Uterus (tissue), 4 donors: Measurements from ENCODE around the gene GOLGA3. TPM values are rescaled to one million over a fixed set of nuclear protein-coding genes. Genes with fewer than 3 reads are reported as not detected.
"Not testable (repeated sequence)": the region's sequence is repeated elsewhere in the genome, so short reads cannot be mapped to it uniquely, and the experiment has no call there.

Experiments
- DNase-seq, 2 donors: peaks; one replicate each; pipeline ENCODE4 v3.0.0-alpha.2; 2019 to 2020
- H3K27ac ChIP-seq, 2 donors: fragments of 200-600 bp; sonication (generic); 1 replicate in 1 of 2; 2 replicates in 1 of 2; pipeline ENCODE4 v1.5.1; 2016 to 2018
- H3K27me3 ChIP-seq, 2 donors: fragments of 200-600 bp; sonication (generic); one replicate each; pipeline ENCODE4 v1.5.1; 2018 to 2019; ENCODE audit warnings: control low read depth in 1 of 2
- H3K36me3 ChIP-seq, 2 donors: fragments of 200-600 bp; sonication (generic); one replicate each; pipeline ENCODE4 v1.5.1; 2019; ENCODE audit warnings: control low read depth in 1 of 2
- H3K4me1 ChIP-seq, 2 donors: fragments of 200-600 bp; sonication (generic); one replicate each; pipeline ENCODE4 v1.5.1; 2018 to 2019; ENCODE audit warnings: control low read depth in 1 of 2
- H3K4me3 ChIP-seq, 2 donors: fragments of 200-600 bp; sonication (generic); 1 replicate in 1 of 2; 2 replicates in 1 of 2; pipeline ENCODE4 v1.5.1; 2018 to 2019; ENCODE audit warnings: mild to moderate bottlenecking in 1 of 2
- H3K9me3 ChIP-seq, 2 donors: fragments of 200-600 bp; sonication (generic); one replicate each; pipeline ENCODE4 v1.5.1; 2019; ENCODE audit warnings: control low read depth in 1 of 2
- POLR2A ChIP-seq, 2 donors: fragments of 450-650 bp; IDR thresholded peaks; one replicate each; pipeline ENCODE4 v1.6.1; 2016; ENCODE audit warnings: antibody characterized with exemption in 2 of 2, mild to moderate bottlenecking in 1 of 2, moderate library complexity in 1 of 2
- intact Hi-C: fragments of 100-400 bp; cut with DNase I; formaldehyde crosslinking; loops from one replicate; pipeline ENCODE4 v1.15.1; 2023; ENCODE audit warnings: low total_unique reads
- total RNA-seq, 4 donors: library from RNA; depleted of rRNA in 3 of 4; stranded (reverse); fragments of >200 nt in 3 of 4; gene quantifications; one replicate each; pipeline versions ENCODE4 v1.1.0 to v1.2.4, GENCODE V29; 2014 to 2023
- TF ChIP-seq, protein P1 (sequence below), 4 experiments: fragments of 200-600 bp in 2 of 4; fragments of 450-650 bp in 2 of 4; sonication (generic) in 2 of 4; IDR thresholded peaks; one replicate each; pipeline ENCODE4 v1.5.1; 2016 to 2019; ENCODE audit warnings: antibody characterized with exemption in 4 of 4, mild to moderate bottlenecking in 2 of 4, moderate library complexity in 1 of 4
- donor health status: DM: yes; HTN: yes; CAD: no.

Gene GOLGA3
- total RNA-seq, 4 donors from 2014 or later, result 46.2 to 138 (median 90.1) TPM

DNA sequence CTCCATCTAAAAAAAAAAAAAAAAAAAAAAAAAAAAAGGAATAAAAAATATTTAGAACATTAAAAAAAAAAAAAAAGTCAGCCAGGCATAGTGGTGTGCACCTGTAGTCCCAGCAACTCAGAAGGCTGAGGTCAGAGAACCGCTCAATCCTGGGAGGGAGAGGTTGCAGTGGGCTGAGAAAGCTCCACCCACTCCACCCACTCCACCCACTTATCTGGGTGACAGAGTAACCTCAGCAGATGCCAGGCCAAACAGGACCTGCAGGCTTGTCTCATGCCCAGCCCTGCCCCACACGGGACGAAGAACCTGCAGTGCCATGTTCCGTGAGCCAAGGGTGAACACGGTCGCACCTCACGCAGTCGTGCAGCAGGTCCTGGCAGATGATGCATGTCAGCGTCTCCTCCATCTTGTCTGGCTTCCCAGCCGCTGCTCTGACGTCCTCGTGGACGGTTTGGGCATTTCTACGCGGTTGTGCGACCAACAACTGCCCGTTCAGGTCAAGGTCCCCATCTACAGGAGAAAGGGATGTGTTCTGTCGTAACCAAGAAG lies 30.1 kb upstream of the GOLGA3 start:
- Histone ChIP-seq H3K9me3 (no peaks in the 10 kb centered on the region), H3K4me1 (no peaks in the 10 kb centered on the region), H3K27me3 (no peaks in the 10 kb centered on the region), H3K36me3 (no peaks in the 10 kb centered on the region), H3K27ac (no peak overlapping the region), H3K4me3 (no peak overlapping the region)
- intact Hi-C loops, result no loop called here
- TF ChIP-seq, protein P1, sequence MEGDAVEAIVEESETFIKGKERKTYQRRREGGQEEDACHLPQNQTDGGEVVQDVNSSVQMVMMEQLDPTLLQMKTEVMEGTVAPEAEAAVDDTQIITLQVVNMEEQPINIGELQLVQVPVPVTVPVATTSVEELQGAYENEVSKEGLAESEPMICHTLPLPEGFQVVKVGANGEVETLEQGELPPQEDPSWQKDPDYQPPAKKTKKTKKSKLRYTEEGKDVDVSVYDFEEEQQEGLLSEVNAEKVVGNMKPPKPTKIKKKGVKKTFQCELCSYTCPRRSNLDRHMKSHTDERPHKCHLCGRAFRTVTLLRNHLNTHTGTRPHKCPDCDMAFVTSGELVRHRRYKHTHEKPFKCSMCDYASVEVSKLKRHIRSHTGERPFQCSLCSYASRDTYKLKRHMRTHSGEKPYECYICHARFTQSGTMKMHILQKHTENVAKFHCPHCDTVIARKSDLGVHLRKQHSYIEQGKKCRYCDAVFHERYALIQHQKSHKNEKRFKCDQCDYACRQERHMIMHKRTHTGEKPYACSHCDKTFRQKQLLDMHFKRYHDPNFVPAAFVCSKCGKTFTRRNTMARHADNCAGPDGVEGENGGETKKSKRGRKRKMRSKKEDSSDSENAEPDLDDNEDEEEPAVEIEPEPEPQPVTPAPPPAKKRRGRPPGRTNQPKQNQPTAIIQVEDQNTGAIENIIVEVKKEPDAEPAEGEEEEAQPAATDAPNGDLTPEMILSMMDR (IDR thresholded peaks at IDR 0.05), result no peak
- no peak for TF ChIP-seq POLR2A (IDR thresholded peaks at IDR 0.05)
- no peak for DNase-seq

DNA sequence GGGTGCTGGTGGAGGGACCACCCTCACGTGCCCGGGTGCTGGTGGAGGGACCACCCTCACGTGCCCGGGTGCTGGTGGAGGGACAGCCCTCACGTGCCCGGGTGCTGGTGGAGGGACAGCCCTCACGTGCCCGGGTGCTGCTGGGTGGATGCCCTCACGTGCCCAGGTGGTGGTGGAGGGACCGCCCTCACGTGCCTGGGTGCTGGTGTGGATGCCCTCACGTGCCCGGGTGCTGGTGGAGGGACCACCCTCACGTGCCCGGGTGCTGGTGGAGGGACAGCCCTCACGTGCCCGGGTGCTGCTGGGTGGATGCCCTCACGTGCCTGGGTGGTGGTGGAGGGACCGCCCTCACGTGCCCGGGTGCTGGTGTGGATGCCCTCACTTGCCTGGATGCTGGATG lies 28.4 kb upstream of the GOLGA3 start:
- H3K36me3 ChIP-seq, intact Hi-C loops, DNase-seq: not testable (repeated sequence)

DNA sequence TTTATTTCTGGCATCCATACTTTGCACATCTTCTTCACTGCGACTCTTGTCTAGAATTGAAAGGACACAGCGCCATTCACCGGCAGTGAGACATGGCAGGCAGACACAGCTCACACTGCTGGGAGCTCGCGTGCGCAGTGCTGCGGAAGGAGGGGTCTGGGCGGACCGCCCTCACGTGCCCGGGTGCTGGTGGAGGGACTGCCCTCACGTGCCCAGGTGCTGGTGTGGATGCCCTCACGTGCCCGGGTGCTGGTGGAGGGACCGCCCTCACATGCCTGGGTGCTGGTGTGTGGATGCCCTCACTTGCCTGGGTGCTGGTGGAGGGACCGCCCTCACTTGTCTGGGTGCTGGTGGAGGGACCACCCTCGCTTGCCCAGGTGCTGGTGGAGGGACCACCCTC lies 27.9 kb upstream of the GOLGA3 start:
- H3K36me3 ChIP-seq, result no peaks in the 10 kb centered on the region
- TF ChIP-seq, protein P1 (IDR thresholded peaks at IDR 0.05), result no peak
- TF ChIP-seq POLR2A (IDR thresholded peaks at IDR 0.05), result no peak

More for the DNA sequence above, 28.4 kb upstream of the GOLGA3 start:
- H3K27me3 ChIP-seq, H3K4me3 ChIP-seq, H3K9me3 ChIP-seq, H3K27ac ChIP-seq, H3K4me1 ChIP-seq: not testable (repeated sequence)

DNA sequence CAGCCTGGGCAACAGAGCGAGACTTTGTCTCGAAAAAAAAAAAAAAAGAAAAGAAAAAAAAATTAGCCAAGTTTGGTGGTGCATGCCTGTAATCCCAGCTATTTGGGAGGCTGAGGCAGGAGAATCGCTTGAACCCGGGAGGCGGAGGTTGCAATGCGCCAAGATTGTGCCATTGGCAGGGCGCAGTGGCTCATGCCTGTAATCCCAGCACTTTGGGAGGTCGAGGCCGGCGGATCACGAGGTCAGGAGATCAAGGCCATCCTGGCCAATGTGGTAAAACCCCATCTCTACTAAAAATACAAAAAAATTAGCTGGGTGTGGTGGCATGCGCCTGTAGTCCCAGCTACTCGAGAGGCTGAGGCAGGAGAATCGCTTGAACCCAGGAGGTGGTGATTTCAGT lies 26.5 kb upstream of the GOLGA3 start:
- intact Hi-C loops, DNase-seq, H3K9me3 ChIP-seq, H3K27ac ChIP-seq, H3K4me3 ChIP-seq, H3K27me3 ChIP-seq, H3K4me1 ChIP-seq, H3K36me3 ChIP-seq: not testable (repeated sequence)

More for the DNA sequence above, 27.9 kb upstream of the GOLGA3 start:
- Histone ChIP-seq H3K4me1 (no peaks in the 10 kb centered on the region), H3K9me3 (no peaks in the 10 kb centered on the region), H3K27ac (no peak overlapping the region), H3K27me3 (no peaks in the 10 kb centered on the region), H3K4me3 (no peak overlapping the region)
- DNase-seq, result no peak
- intact Hi-C loops, result no loop called here

DNA sequence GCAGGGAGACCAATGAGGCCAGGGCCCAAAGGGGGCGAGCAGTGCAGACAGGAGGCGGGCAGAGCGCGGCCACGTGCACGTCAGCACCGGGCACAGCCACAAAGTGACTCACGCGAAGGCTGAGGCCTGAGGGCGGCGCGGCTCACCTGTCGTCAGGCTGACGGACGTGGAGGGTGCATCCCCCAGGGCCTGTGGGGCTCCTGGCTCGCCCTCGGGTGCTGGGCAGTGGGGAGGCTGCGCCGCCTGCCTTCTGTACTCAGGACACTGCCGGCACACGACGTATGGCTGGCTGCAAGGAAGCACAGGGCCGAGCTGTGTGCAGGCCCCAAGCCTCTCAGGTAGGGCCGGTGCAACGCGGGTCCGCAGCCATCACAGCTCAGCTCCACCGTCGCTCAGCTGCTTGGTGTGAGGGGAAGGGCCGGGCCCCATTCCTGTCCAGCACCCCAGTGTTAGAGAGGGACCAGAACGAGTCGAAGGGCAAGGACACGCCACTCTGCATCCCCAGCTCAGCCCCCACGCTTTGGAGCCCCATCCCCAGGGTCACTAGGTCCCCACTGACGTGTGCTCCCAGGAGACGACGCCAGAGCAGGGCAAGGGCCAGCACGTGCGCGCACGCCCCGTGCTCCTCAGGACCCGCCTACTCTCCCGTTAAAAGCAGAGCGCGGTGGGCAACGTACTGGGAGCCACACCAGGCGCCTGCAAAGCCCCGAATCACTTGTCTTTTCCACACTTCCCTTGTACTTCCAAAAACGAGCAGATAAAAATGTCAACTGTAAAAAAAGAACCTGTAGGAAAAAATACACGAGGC lies 24.8 kb upstream of the GOLGA3 start:
- Histone ChIP-seq H3K4me1 (no peaks in the 10 kb centered on the region), H3K9me3 (no peaks in the 10 kb centered on the region), H3K4me3 (no peak overlapping the region), H3K36me3 (no peaks in the 10 kb centered on the region), H3K27me3 (no peaks in the 10 kb centered on the region), H3K27ac (no peak overlapping the region)
- DNase-seq, result no peak
- intact Hi-C loops, result no loop called here
- TF ChIP-seq, protein P1 (IDR thresholded peaks at IDR 0.05), result no peak
- no peak for TF ChIP-seq POLR2A (IDR thresholded peaks at IDR 0.05)

DNA sequence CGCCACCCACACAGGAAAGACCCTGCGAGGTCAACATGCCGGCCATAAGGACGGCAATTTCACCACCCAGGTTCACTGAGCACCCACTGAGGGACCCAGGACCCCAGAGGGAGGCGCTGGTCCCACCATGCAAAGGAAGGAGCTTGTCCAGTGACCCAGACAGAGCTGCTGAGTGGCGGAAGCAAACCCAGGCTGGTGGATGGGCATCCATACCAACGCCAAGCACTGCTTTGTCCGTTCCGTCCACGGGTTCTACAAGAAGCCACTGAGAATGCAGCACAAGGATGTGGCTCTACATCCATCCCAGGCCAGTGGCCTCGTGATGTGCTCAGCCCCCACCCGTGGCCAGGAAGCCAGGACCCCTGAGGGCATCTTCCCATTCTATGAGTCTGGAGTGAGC lies 23.8 kb upstream of the GOLGA3 start:
- DNase-seq, result no peak
- H3K4me1 ChIP-seq, result no peaks in the 10 kb centered on the region
- no peaks in the 10 kb centered on the region for H3K9me3 ChIP-seq
- no peaks in the 10 kb centered on the region for H3K36me3 ChIP-seq
- no peak overlapping the region for H3K27ac ChIP-seq
- TF ChIP-seq, protein P1 (IDR thresholded peaks at IDR 0.05), result no peak
- intact Hi-C loops, result no loop called here
- no peak overlapping the region for H3K4me3 ChIP-seq
- H3K27me3 ChIP-seq, result no peaks in the 10 kb centered on the region
